ENCODE measurements around the gene LIFR. TPM values are rescaled to one million over a fixed set of nuclear protein-coding genes. Genes with fewer than 3 reads are reported as not detected.
"Not testable (repeated sequence)": the region's sequence is repeated elsewhere in the genome, so short reads cannot be mapped to it uniquely, and the experiment has no call there.

The LIFR gene
- total RNA-seq, 1 donor from 2014 or later, result 58.0 TPM

- no peak for TF ChIP-seq CTCF (IDR thresholded peaks at IDR 0.05; ENCODE audit: unreplicated experiment)
- no peak for DNase-seq (ENCODE audit: low spot score in 2 of 2, unreplicated experiment in 2 of 2)
- Mint-ChIP-seq H3K4me1 (no peaks in the 10 kb centered on the region), H3K36me3 (no peaks in the 10 kb centered on the region), H3K4me3 (no peak overlapping the region), H3K27ac (no peak overlapping the region), H3K27me3 (ENCODE audit: low read depth) (no peaks in the 10 kb centered on the region), H3K9me3 (no peaks in the 10 kb centered on the region)
Observed at GRCh38 chr5:38573521-38573920, 17.1 kb upstream of the LIFR start.

- no peak for TF ChIP-seq CTCF (IDR thresholded peaks at IDR 0.05; ENCODE audit: unreplicated experiment)
- no peaks in the 10 kb centered on the region for H3K27me3 Mint-ChIP-seq (ENCODE audit: low read depth)
- H3K4me3 Mint-ChIP-seq, result no peak overlapping the region
- H3K9me3 Mint-ChIP-seq, result peaks cover 6% of the 10 kb centered on the region
- H3K36me3 Mint-ChIP-seq, result no peaks in the 10 kb centered on the region
- no peaks in the 10 kb centered on the region for H3K4me1 Mint-ChIP-seq
- DNase-seq (ENCODE audit: low spot score in 2 of 2, unreplicated experiment in 2 of 2), result no peak
- H3K27ac Mint-ChIP-seq, result no peak overlapping the region
Observed at GRCh38 chr5:38569180-38569579, 12.7 kb upstream of the LIFR start.

- not testable (repeated sequence) for DNase-seq (ENCODE audit: low spot score in 2 of 2, unreplicated experiment in 2 of 2); H3K36me3 Mint-ChIP-seq; H3K9me3 Mint-ChIP-seq; H3K27me3 Mint-ChIP-seq (ENCODE audit: low read depth); H3K4me3 Mint-ChIP-seq; H3K27ac Mint-ChIP-seq; H3K4me1 Mint-ChIP-seq
Observed at GRCh38 chr5:38567306-38567705, 10.9 kb upstream of the LIFR start.

- Mint-ChIP-seq H3K27me3 (ENCODE audit: low read depth) (no peaks in the 10 kb centered on the region), H3K27ac (no peak overlapping the region), H3K4me1 (peaks cover 5% of the 10 kb centered on the region), H3K36me3 (no peaks in the 10 kb centered on the region), H3K9me3 (peaks cover 6% of the 10 kb centered on the region), H3K4me3 (no peak overlapping the region)
- no peak for DNase-seq (ENCODE audit: low spot score in 2 of 2, unreplicated experiment in 2 of 2)
- TF ChIP-seq CTCF (IDR thresholded peaks at IDR 0.05; ENCODE audit: unreplicated experiment), result no peak
Observed at GRCh38 chr5:38563624-38564023, 7.2 kb upstream of the LIFR start.

GRCh38 chr5:38562444-38563210 lies 6.2 kb upstream of the LIFR start:
- Mint-ChIP-seq H3K27ac (no peak overlapping the region), H3K4me3 (no peak overlapping the region), H3K9me3 (no peaks in the 10 kb centered on the region), H3K4me1 (peaks cover 9% of the 10 kb centered on the region), H3K27me3 (ENCODE audit: low read depth) (no peaks in the 10 kb centered on the region), H3K36me3 (no peaks in the 10 kb centered on the region)
- DNase-seq (ENCODE audit: low spot score in 2 of 2, unreplicated experiment in 2 of 2), result no peak
- TF ChIP-seq CTCF (IDR thresholded peaks at IDR 0.05; ENCODE audit: unreplicated experiment), result no peak

GRCh38 chr5:38559428-38559827 lies 3.0 kb upstream of the LIFR start:
- Mint-ChIP-seq H3K27ac (no peak overlapping the region), H3K4me1 (peaks cover 28% of the 10 kb centered on the region), H3K4me3 (no peak overlapping the region), H3K9me3 (no peaks in the 10 kb centered on the region), H3K36me3 (no peaks in the 10 kb centered on the region), H3K27me3 (ENCODE audit: low read depth) (no peaks in the 10 kb centered on the region)
- TF ChIP-seq CTCF (IDR thresholded peaks at IDR 0.05; ENCODE audit: unreplicated experiment), result no peak
- DNase-seq (ENCODE audit: low spot score in 2 of 2, unreplicated experiment in 2 of 2), result no peak
